Measurements from ENCODE around the gene LYZL1. TPM values are rescaled to one million over a fixed set of nuclear protein-coding genes. Genes with fewer than 3 reads are reported as not detected.
"Not testable (repeated sequence)": the region's sequence is repeated elsewhere in the genome, so short reads cannot be mapped to it uniquely, and the experiment has no call there.

Gene LYZL1
- total RNA-seq, 1 donor from 2014 or later, result not detected

DNA sequence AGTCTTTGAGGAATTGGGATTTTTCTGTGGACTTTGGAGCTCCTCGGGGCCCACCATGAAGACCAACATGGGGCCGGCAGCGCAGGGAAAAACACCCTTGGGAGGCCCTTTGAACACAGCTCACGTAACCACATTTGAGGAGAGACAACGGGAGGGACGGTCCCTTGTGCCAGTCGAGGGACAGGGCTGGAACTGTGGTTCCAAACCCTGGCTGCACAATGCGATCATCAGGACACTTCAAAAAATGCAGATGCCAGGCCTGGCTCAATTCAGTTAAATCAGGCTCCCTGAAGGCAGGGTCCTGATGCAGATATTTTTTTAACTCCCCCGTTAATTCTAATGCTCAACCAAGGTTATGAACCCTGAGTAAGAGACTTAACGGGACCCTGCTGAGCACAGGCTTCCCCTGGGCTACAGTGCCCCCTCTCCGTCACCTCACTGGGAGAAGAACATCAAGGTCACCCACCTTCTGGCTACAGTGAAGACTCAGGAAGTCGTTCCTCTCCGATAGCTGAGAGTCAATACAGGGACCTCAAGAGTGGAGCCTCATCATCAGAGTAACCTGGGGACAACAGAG is 30.4 kb downstream of the LYZL1 start:
- Mint-ChIP-seq H3K27me3 (no peaks in the 10 kb centered on the region), H3K9me3 (ENCODE audit: low read depth) (no peaks in the 10 kb centered on the region), H3K36me3 (ENCODE audit: insufficient read depth) (no peaks in the 10 kb centered on the region), H3K4me3 (ENCODE audit: low read depth) (no peak overlapping the region), H3K27ac (peak overlapping the region; percentile 78), H3K4me1 (ENCODE audit: low read depth) (peaks cover 21% of the 10 kb centered on the region)
- TF ChIP-seq, protein P1, sequence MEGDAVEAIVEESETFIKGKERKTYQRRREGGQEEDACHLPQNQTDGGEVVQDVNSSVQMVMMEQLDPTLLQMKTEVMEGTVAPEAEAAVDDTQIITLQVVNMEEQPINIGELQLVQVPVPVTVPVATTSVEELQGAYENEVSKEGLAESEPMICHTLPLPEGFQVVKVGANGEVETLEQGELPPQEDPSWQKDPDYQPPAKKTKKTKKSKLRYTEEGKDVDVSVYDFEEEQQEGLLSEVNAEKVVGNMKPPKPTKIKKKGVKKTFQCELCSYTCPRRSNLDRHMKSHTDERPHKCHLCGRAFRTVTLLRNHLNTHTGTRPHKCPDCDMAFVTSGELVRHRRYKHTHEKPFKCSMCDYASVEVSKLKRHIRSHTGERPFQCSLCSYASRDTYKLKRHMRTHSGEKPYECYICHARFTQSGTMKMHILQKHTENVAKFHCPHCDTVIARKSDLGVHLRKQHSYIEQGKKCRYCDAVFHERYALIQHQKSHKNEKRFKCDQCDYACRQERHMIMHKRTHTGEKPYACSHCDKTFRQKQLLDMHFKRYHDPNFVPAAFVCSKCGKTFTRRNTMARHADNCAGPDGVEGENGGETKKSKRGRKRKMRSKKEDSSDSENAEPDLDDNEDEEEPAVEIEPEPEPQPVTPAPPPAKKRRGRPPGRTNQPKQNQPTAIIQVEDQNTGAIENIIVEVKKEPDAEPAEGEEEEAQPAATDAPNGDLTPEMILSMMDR (IDR thresholded peaks at IDR 0.05; ENCODE audit: unreplicated experiment), result no peak
- DNase-seq (ENCODE audit: low spot score, unreplicated experiment), result no peak

DNA sequence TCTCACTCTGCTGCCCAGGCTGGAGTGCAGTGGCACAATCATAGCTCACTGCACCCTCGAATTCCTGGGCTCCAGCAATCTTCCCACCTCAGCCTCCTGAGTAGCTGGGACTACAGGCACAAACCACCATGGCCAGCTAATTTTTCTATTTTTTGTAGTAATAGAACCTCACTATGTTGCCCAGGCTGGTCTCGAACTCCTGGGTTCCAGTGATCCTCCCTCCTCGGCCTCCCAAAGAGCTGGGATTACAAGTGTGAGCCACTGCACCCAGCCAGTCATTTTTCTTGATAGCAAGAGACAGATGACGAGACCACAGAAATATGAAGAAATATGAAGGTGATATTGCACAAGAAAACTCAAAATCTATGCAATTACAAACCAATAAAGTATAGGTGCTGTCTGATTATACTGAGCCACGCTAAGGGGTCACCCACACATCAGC is 31.8 kb downstream of the LYZL1 start:
- not testable (repeated sequence) for H3K27me3 Mint-ChIP-seq; H3K27ac Mint-ChIP-seq; H3K36me3 Mint-ChIP-seq (ENCODE audit: insufficient read depth); DNase-seq (ENCODE audit: low spot score, unreplicated experiment); H3K4me3 Mint-ChIP-seq (ENCODE audit: low read depth); H3K9me3 Mint-ChIP-seq (ENCODE audit: low read depth)
- peaks cover 21% of the 10 kb centered on the region for H3K4me1 Mint-ChIP-seq (ENCODE audit: low read depth)

DNA sequence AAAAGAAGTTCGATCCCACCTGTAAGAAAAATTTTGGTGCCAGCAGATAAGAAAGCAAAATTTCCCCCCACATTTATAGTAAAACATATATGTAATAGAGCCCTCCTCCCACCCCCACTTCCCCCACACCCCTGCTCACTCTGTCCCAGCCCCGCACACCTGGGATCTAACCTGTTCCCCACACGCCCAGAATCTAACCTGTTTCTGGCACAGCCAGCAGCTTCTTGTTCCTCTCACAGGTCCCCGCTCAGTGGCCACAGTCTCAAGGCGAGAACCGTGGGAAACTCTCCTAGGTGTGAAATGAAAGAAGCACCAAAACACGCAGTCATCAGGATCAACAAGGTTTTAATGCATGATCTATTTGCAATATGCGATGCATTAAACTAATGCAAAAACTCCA is 32.8 kb downstream of the LYZL1 start:
- Mint-ChIP-seq H3K27ac (no peak overlapping the region), H3K4me3 (ENCODE audit: low read depth) (no peak overlapping the region), H3K4me1 (ENCODE audit: low read depth) (peaks cover 23% of the 10 kb centered on the region), H3K9me3 (ENCODE audit: low read depth) (no peaks in the 10 kb centered on the region), H3K27me3 (no peaks in the 10 kb centered on the region), H3K36me3 (ENCODE audit: insufficient read depth) (no peaks in the 10 kb centered on the region)
- TF ChIP-seq, protein P1 (IDR thresholded peaks at IDR 0.05; ENCODE audit: unreplicated experiment), result no peak
- no peak for DNase-seq (ENCODE audit: low spot score, unreplicated experiment)

DNA sequence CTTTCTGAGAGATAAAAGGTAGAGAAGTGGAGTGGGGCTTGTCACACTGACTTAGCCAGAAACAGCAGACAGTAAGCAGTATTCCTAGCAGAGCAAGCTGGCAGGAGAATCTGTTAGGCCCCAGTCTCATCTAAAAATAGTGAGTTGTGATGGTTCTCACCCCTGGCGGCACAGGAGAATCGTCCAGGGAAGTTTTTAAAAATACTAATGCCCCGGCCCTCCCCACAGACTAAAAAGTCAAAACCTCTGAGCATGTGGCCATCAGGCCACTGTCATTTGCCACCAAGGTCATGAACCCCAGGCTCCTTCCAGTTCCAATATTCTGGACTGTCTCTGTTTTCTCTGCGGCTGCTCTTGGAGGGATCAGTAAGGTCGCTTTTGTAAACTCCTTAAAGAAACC is 34.0 kb downstream of the LYZL1 start:
- TF ChIP-seq, protein P1 (IDR thresholded peaks at IDR 0.05; ENCODE audit: unreplicated experiment), result no peak
- no peak for DNase-seq (ENCODE audit: low spot score, unreplicated experiment)
- H3K4me3 Mint-ChIP-seq (ENCODE audit: low read depth), result no peak overlapping the region
- H3K27ac Mint-ChIP-seq, result no peak overlapping the region
- H3K4me1 Mint-ChIP-seq (ENCODE audit: low read depth), result peaks cover 25% of the 10 kb centered on the region
- H3K36me3 Mint-ChIP-seq (ENCODE audit: insufficient read depth), result no peaks in the 10 kb centered on the region
- no peaks in the 10 kb centered on the region for H3K9me3 Mint-ChIP-seq (ENCODE audit: low read depth)
- H3K27me3 Mint-ChIP-seq, result no peaks in the 10 kb centered on the region

DNA sequence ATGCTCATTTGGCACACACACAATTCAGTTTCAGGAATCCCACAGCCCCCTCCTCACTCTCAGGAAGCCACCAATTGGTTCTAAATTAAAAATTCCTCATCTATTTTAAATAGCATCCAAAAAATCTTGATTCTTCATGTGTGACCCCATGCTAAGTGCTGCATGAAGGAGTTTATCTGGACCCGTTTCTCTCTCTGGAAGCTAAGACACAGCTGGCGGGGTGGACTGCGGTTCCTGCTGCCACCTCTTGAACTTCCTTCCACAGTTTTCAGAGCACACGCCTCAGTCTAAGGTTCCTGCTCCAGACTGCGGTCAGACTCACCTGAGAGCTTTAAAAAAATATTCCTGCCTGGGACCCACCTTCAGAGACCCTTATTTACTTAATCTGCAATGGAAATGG is 34.5 kb downstream of the LYZL1 start:
- H3K27me3 Mint-ChIP-seq, result no peaks in the 10 kb centered on the region
- H3K9me3 Mint-ChIP-seq (ENCODE audit: low read depth), result no peaks in the 10 kb centered on the region
- peaks cover 21% of the 10 kb centered on the region for H3K4me1 Mint-ChIP-seq (ENCODE audit: low read depth)
- no peak overlapping the region for H3K27ac Mint-ChIP-seq
- H3K36me3 Mint-ChIP-seq (ENCODE audit: insufficient read depth), result no peaks in the 10 kb centered on the region
- H3K4me3 Mint-ChIP-seq (ENCODE audit: low read depth), result no peak overlapping the region
- TF ChIP-seq, protein P1 (IDR thresholded peaks at IDR 0.05; ENCODE audit: unreplicated experiment), result no peak
- no peak for DNase-seq (ENCODE audit: low spot score, unreplicated experiment)

DNA sequence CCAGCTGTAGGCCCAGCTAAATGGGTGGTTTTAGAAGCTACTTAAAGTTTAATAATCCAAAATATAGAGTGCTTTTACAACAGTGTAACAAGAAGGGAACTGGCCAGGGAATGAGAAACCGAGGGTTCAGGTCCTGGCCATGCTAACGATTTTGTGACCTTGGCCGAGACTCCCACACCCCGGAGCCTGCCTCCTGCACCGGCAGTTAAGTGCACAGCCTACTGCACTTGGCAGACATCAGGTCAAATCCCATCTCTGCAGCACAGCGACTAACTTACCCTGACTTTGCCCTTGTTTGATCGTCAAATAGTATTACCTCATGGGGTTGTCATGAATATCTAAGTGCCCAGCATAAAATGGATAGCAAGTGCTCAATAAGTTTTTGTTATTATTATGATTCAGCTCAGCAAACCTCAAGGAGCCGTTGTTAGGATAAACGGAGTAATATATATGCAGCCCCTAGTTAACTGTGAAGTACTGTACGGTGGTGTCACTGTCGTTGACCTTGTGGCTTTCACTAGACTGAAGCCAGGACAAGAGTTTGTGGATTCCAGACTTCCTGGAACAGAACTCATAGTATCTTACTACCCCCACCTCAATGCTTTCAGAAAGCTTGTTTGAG is 35.5 kb downstream of the LYZL1 start:
- H3K36me3 Mint-ChIP-seq (ENCODE audit: insufficient read depth), result no peaks in the 10 kb centered on the region
- no peaks in the 10 kb centered on the region for H3K9me3 Mint-ChIP-seq (ENCODE audit: low read depth)
- TF ChIP-seq, protein P1 (IDR thresholded peaks at IDR 0.05; ENCODE audit: unreplicated experiment), result no peak
- no peaks in the 10 kb centered on the region for H3K27me3 Mint-ChIP-seq
- no peak overlapping the region for H3K27ac Mint-ChIP-seq
- no peak overlapping the region for H3K4me3 Mint-ChIP-seq (ENCODE audit: low read depth)
- no peak for DNase-seq (ENCODE audit: low spot score, unreplicated experiment)
- peaks cover 17% of the 10 kb centered on the region for H3K4me1 Mint-ChIP-seq (ENCODE audit: low read depth)

All from progenitor cell of endocrine pancreas (in vitro differentiated cells).